ENCODE data around the gene ZBTB26.

DNA sequence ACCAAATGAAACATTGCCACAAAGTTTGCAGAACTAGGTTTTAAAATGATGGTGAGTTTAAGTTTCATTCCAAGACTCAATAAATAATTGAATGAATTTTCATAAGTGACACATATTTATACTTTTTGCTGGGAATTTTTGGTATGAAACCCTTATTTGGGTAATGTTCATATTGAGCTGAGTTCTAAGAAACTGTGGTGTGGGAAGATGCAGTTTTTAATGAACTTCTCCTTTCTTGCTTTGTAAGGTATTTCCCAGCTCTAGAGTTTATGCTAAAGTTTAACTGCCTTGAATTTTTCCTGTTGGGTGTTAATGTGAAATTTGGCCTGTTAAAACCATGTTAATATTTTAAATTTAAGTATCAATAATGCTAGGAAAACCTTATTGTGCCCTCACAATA, 24.6 kb upstream of the ZBTB26 start:
- TF ChIP-seq, protein P1, sequence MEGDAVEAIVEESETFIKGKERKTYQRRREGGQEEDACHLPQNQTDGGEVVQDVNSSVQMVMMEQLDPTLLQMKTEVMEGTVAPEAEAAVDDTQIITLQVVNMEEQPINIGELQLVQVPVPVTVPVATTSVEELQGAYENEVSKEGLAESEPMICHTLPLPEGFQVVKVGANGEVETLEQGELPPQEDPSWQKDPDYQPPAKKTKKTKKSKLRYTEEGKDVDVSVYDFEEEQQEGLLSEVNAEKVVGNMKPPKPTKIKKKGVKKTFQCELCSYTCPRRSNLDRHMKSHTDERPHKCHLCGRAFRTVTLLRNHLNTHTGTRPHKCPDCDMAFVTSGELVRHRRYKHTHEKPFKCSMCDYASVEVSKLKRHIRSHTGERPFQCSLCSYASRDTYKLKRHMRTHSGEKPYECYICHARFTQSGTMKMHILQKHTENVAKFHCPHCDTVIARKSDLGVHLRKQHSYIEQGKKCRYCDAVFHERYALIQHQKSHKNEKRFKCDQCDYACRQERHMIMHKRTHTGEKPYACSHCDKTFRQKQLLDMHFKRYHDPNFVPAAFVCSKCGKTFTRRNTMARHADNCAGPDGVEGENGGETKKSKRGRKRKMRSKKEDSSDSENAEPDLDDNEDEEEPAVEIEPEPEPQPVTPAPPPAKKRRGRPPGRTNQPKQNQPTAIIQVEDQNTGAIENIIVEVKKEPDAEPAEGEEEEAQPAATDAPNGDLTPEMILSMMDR (IDR thresholded peaks at IDR 0.05; ENCODE audit: insufficient read depth, low read depth, low read length): no peak
- TF ChIP-seq EZH2 (IDR thresholded peaks at IDR 0.05; ENCODE audit: insufficient read depth, low read length): no peak

All from astrocyte (in vitro differentiated cells and primary cell).